ENCODE data around the gene TMEM94. TPM values are rescaled to one million over a fixed set of nuclear protein-coding genes. Genes with fewer than 3 reads are reported as not detected.

TMEM94 gene
- total RNA-seq, 1 experiment from 2014 or later, result 61.4 TPM

GRCh38 chr17:75524269-75524969, 68.0 kb downstream of the TMEM94 start:
- Histone ChIP-seq H3K56ac (ENCODE audit: insufficient read length, low read depth, low read length) (no peak overlapping the region), H3K79me2 (ENCODE audit: insufficient read depth, low read length) (no peaks in the 10 kb centered on the region), H3K27me3 (ENCODE audit: insufficient read depth, low read length) (no peaks in the 10 kb centered on the region), H3K23ac (ENCODE audit: insufficient read length, low read depth, low read length) (no peak overlapping the region), H4K5ac (ENCODE audit: insufficient read length, low read depth, low read length) (no peak overlapping the region), H3K4me2 (ENCODE audit: insufficient read depth, insufficient read length, low read length) (peak overlapping the region; percentile 38), H2AFZ (ENCODE audit: low read length) (no peak overlapping the region), H4K8ac (replicated peaks; ENCODE audit: insufficient read length, low read depth, low read length) (no peak overlapping the region), H3T11ph (ENCODE audit: low read length) (no peak overlapping the region), H3K23me2 (ENCODE audit: insufficient read length, low read depth, low read length, poor library complexity, severe bottlenecking) (peaks cover 14% of the 10 kb centered on the region), H3K79me1 (ENCODE audit: insufficient read depth, low read depth, low read length, poor library complexity, severe bottlenecking) (no peaks in the 10 kb centered on the region), H2AK5ac (ENCODE audit: insufficient read length, low read length) (no peak overlapping the region), H3K27ac (ENCODE audit: insufficient read length, low read depth, low read length) (no peak overlapping the region), H3K4ac (ENCODE audit: low read depth, low read length) (no peak overlapping the region), H4K20me1 (ENCODE audit: control insufficient read depth, insufficient read depth, insufficient read length) (no peaks in the 10 kb centered on the region), H4K91ac (ENCODE audit: insufficient read length, low read depth, low read length) (no peak overlapping the region), H2BK12ac (ENCODE audit: insufficient read length, low read depth, low read length) (no peak overlapping the region), H2BK15ac (ENCODE audit: low read depth, low read length) (no peak overlapping the region), H2BK120ac (ENCODE audit: low read depth, low read length, poor library complexity, severe bottlenecking) (no peak overlapping the region), H2BK20ac (ENCODE audit: low read depth, low read length, poor library complexity, severe bottlenecking) (no peak overlapping the region), H3K4me1 (ENCODE audit: insufficient read depth, low read length) (no peaks in the 10 kb centered on the region), H2BK5ac (ENCODE audit: insufficient read length, low read length) (no peak overlapping the region), H3K9ac (ENCODE audit: extremely low read depth, insufficient read length, low read length) (peak overlapping the region; percentile 21), H3K14ac (ENCODE audit: insufficient read depth, low read length) (no peak overlapping the region), H3K9me3 (ENCODE audit: control insufficient read depth, low read depth, low read length) (no peaks in the 10 kb centered on the region), H3K18ac (ENCODE audit: insufficient read length, low read depth, low read length) (no peak overlapping the region)
- H3K36me3 Mint-ChIP-seq (ENCODE audit: insufficient read depth in 1 of 3, low read depth in 3 of 3), result peaks cover 4 to 40% (median 38%) of the 10 kb centered on the region in 3 experiments; a peak in 6 of 7 replicates
- peak overlapping the region in 2 of 3 experiments; percentile 78 to 96; a peak in 3 of 7 replicates for H3K27ac Mint-ChIP-seq
- H3K9me3 Mint-ChIP-seq, result no peaks in the 10 kb centered on the region
- peak overlapping the region; percentile 71 to 78 for H3K4me3 Mint-ChIP-seq
- no CpG with 5 or more reads among the region's 24 CpGs for WGBS (ENCODE audit: extremely low coverage, insufficient read length, low lambda C conversion rate)
- H3K4me1 Mint-ChIP-seq, result peaks cover 15 to 17% of the 10 kb centered on the region in 2 experiments
- no peak for DNase-seq
- peaks cover 2% of the 10 kb centered on the region; the same call in 1 of the 2 replicates for H3K27me3 Mint-ChIP-seq (ENCODE audit: low read depth)
- TF ChIP-seq CTCF (conservative IDR thresholded peaks at IDR 0.05), result no peak; the same call in 2 of the 3 replicates
